ENCODE measurements around the gene MTUS2.

MTUS2 gene

DNA sequence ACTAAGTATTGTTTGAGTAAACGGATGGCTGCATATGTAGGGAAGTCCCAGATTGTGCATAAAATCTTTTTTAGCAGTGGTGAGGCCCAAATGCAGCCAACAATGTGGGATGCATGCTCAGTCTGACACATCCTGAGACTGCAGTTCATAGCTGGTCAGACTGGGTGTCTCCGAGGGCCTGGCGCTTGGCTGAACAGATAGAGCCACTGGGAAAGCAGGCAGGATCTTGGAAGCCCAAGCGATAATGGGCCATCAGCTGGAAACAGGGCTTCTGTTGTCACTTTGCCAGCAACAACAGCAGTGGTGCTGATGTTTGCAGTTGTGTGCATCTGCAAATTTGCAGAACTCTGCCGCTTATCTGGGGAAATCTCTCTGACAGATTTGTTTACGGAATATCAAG lies 36.1 kb downstream of the MTUS2 start:
- Histone ChIP-seq H3K4me1 (no peaks in the 10 kb centered on the region), H3K4me3 (no peak overlapping the region), H3K9me3 (no peaks in the 10 kb centered on the region), H3K27me3 (no peaks in the 10 kb centered on the region), H3K27ac (no peak overlapping the region), H3K36me3 (no peaks in the 10 kb centered on the region)
- no peak for DNase-seq
- TF ChIP-seq, protein P1, sequence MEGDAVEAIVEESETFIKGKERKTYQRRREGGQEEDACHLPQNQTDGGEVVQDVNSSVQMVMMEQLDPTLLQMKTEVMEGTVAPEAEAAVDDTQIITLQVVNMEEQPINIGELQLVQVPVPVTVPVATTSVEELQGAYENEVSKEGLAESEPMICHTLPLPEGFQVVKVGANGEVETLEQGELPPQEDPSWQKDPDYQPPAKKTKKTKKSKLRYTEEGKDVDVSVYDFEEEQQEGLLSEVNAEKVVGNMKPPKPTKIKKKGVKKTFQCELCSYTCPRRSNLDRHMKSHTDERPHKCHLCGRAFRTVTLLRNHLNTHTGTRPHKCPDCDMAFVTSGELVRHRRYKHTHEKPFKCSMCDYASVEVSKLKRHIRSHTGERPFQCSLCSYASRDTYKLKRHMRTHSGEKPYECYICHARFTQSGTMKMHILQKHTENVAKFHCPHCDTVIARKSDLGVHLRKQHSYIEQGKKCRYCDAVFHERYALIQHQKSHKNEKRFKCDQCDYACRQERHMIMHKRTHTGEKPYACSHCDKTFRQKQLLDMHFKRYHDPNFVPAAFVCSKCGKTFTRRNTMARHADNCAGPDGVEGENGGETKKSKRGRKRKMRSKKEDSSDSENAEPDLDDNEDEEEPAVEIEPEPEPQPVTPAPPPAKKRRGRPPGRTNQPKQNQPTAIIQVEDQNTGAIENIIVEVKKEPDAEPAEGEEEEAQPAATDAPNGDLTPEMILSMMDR (IDR thresholded peaks at IDR 0.05): no peak
- intact Hi-C loops (cut with DNase I; ENCODE audit: low total_unique reads): no loop called here

DNA sequence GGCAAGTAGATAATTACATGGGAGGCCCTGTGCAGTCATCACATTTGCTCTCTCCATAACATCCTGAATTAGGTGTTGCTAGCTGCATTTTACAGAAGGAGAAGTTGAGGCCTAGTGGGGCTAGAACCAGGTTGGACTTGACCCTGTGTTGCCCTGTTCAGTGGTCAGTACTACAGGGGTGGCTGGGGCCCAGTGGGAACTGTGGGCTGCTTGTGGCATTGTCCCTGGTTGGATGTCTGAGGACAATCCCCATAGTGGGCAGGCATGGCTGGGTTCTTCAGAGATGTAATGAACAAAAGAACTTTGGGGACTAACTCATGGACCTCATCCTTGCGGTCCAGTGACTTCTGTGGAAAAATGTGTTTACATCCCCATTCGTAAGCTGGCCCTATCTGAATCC lies 38.9 kb downstream of the MTUS2 start:
- Histone ChIP-seq H3K27me3 (no peaks in the 10 kb centered on the region), H3K36me3 (no peaks in the 10 kb centered on the region), H3K4me3 (no peak overlapping the region), H3K27ac (no peak overlapping the region), H3K9me3 (no peaks in the 10 kb centered on the region), H3K4me1 (no peaks in the 10 kb centered on the region)
- intact Hi-C loops (cut with DNase I; ENCODE audit: low total_unique reads): no loop called here
- TF ChIP-seq, protein P1 (IDR thresholded peaks at IDR 0.05): no peak
- DNase-seq: no peak

DNA sequence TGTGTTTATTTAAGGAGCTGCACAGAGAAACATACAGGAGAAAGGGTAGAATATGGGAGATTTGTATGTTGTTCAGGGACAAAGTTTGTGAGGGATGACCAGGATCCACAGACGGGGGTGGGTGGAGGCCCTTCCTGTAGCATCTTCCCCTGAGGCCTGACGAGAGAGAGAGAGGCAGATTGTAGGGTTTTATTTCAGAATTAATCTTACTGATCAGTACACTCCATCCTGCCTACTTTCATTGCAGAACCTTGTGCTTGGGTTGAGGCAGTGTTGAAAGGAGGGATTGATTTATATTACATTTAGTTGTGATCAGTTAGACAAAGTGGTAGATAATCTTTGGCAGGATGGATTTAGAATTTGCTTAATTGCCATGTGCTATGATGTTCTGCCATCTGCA lies 39.6 kb downstream of the MTUS2 start:
- Histone ChIP-seq H3K4me3 (no peak overlapping the region), H3K36me3 (no peaks in the 10 kb centered on the region), H3K27me3 (no peaks in the 10 kb centered on the region), H3K9me3 (no peaks in the 10 kb centered on the region), H3K27ac (no peak overlapping the region), H3K4me1 (no peaks in the 10 kb centered on the region)
- intact Hi-C loops (cut with DNase I; ENCODE audit: low total_unique reads): no loop called here
- TF ChIP-seq, protein P1 (IDR thresholded peaks at IDR 0.05): no peak
- no peak for DNase-seq

DNA sequence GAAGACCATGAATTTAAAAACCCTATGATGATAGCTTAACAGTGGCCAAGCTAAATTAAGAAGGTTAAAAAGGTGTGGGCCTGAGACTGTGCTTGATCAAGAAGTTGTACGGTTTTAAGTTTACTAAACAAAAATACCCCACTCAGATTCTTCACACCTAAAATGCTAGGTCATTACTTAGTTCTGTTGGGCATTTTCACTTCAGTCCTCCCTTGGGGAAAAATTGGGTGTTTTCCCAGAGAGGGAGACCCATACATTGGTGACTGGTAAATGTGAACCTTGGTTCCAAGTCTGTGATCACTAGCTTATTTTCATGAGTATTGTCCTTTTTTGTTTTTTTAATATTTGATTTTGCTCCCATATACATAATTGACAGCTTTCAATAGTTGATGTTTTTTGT lies 44.4 kb downstream of the MTUS2 start:
- no peak for DNase-seq
- intact Hi-C loops (cut with DNase I; ENCODE audit: low total_unique reads): no loop called here
- Histone ChIP-seq H3K36me3 (no peaks in the 10 kb centered on the region), H3K27me3 (no peaks in the 10 kb centered on the region), H3K9me3 (no peaks in the 10 kb centered on the region), H3K4me3 (no peak overlapping the region), H3K27ac (no peak overlapping the region), H3K4me1 (peaks cover 0 to 6% (median 0%) of the 10 kb centered on the region in 4 donors)
- TF ChIP-seq, protein P1 (IDR thresholded peaks at IDR 0.05): no peak

DNA sequence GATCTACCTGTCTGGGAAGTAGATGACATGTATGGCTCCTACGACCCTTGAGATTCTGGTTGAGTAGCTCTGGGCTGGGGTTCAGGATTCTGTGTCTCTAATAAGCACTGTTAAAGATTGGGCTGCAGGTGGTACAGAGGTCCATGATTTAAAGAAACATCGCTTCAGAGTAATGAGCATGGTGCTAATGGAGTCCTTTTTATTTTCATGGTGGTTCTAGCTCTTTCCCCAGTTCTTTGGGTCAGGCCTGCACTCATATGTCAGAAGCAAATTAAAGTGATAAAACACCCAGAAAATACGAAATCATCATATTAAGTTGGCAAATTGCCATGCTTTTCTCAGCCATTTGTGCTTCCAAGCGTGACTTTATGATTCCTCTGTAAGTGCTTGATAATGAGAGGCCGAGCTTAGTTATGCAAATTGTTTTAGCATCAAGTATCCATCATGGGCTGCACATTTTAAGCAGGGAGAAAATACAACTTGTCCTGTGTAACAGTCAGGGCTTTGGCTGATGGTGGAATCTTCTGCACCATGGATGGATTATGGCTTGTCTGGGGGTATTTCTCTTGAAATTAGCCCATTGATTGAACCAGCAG lies 45.1 kb downstream of the MTUS2 start:
- Histone ChIP-seq H3K27ac (no peak overlapping the region), H3K27me3 (no peaks in the 10 kb centered on the region), H3K36me3 (no peaks in the 10 kb centered on the region), H3K4me1 (peaks cover 0 to 6% (median 0%) of the 10 kb centered on the region in 4 donors), H3K9me3 (no peaks in the 10 kb centered on the region), H3K4me3 (no peak overlapping the region)
- no peak for DNase-seq
- intact Hi-C loops (cut with DNase I; ENCODE audit: low total_unique reads): no loop called here
- TF ChIP-seq, protein P1 (IDR thresholded peaks at IDR 0.05): no peak

DNA sequence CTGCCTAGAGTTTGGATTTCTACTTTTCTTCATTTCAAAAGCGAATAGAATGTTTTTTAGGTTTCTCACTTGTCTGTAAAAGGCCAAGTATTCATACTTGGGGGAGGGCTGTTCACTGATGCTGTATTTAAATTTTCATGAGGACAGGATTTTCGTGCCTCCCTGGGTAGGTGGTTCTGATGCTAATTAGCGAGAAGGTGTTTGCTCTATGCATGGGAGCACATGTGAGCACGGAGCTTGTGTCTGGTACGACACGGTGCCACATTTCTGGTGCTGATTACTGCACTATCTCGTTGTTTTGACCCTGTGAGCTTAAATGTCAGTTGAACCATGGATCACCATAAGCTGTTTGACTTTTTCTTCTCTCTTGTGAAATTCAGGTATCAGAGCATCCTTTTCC lies 45.8 kb downstream of the MTUS2 start:
- Histone ChIP-seq H3K36me3 (no peaks in the 10 kb centered on the region), H3K27ac (no peak overlapping the region), H3K4me3 (no peak overlapping the region), H3K27me3 (no peaks in the 10 kb centered on the region), H3K4me1 (peaks cover 0 to 6% (median 0%) of the 10 kb centered on the region in 4 donors), H3K9me3 (no peaks in the 10 kb centered on the region)
- intact Hi-C loops (cut with DNase I; ENCODE audit: low total_unique reads): no loop called here
- TF ChIP-seq, protein P1 (IDR thresholded peaks at IDR 0.05): no peak
- DNase-seq: no peak

Data from tibial artery (tissue), 4 donors.